Jurkat, Clone E6-1 (cell line): ENCODE measurements around the gene CCDC92.

Experiments used
- DNase-seq: peaks from one replicate; pipeline ENCODE4 v3.0.0-alpha.2; 2011; ENCODE audit warnings: low read depth, low spot score
- H3K4me3 ChIP-seq: 2 replicates; pipeline ENCODE4 v1.5.1; 2011; ENCODE audit warnings: mild to moderate bottlenecking, low read length, control low read depth, moderate library complexity

The CCDC92 gene

GRCh38 chr12:124004233-124004875, 31.7 kb upstream of the CCDC92 start:
- no peak for DNase-seq

GRCh38 chr12:124002654-124003053, 30.0 kb upstream of the CCDC92 start:
- H3K4me3 ChIP-seq = no peak overlapping the region
- DNase-seq = no peak

More at GRCh38 chr12:124004233-124004875, 31.7 kb upstream of the CCDC92 start:
- no peak overlapping the region for H3K4me3 ChIP-seq

GRCh38 chr12:124002021-124002644, 29.5 kb upstream of the CCDC92 start:
- peak; percentile 54 for DNase-seq
- no peak overlapping the region for H3K4me3 ChIP-seq

GRCh38 chr12:124001343-124001742, 28.7 kb upstream of the CCDC92 start:
- H3K4me3 ChIP-seq = no peak overlapping the region
- no peak for DNase-seq

- H3K4me3 ChIP-seq = 0 out of 2 replicates have a peak overlapping the region, but pooled peaks have one; percentile 2
- peak; percentile 61 for DNase-seq
Observed at GRCh38 chr12:124000111-124000510, 27.5 kb upstream of the CCDC92 start.

- H3K4me3 ChIP-seq = no peak overlapping the region
- DNase-seq = no peak
Observed at GRCh38 chr12:123998991-123999359, 26.3 kb upstream of the CCDC92 start.

GRCh38 chr12:123998344-123998990, 25.8 kb upstream of the CCDC92 start:
- H3K4me3 ChIP-seq = no peak overlapping the region; the same call in 1 of the 2 replicates
- peak; percentile 58 for DNase-seq

GRCh38 chr12:123997908-123998307, 25.3 kb upstream of the CCDC92 start:
- no peak for DNase-seq
- H3K4me3 ChIP-seq = no peak overlapping the region

- H3K4me3 ChIP-seq = peak overlapping the region; percentile 12
Observed at GRCh38 chr12:123997033-123997822, 24.6 kb upstream of the CCDC92 start.

GRCh38 chr12:123996581-123996980, 23.9 kb upstream of the CCDC92 start:
- H3K4me3 ChIP-seq = no peak overlapping the region; the same call in 1 of the 2 replicates
- DNase-seq = no peak

More at GRCh38 chr12:123997033-123997822, 24.6 kb upstream of the CCDC92 start:
- peak; percentile 44 for DNase-seq

GRCh38 chr12:123995023-123995748, 22.6 kb upstream of the CCDC92 start:
- no peak overlapping the region for H3K4me3 ChIP-seq
- DNase-seq = peak; percentile 73

GRCh38 chr12:123992118-123992825, 19.6 kb upstream of the CCDC92 start:
- no peak overlapping the region for H3K4me3 ChIP-seq
- no peak for DNase-seq

- H3K4me3 ChIP-seq = no peak overlapping the region
- DNase-seq = no peak
Observed at GRCh38 chr12:123991372-123991951, 18.8 kb upstream of the CCDC92 start.

- no peak for DNase-seq
- H3K4me3 ChIP-seq = no peak overlapping the region
Observed at GRCh38 chr12:123990511-123990910, 17.9 kb upstream of the CCDC92 start.

GRCh38 chr12:123989753-123990152, 17.1 kb upstream of the CCDC92 start:
- no peak overlapping the region for H3K4me3 ChIP-seq
- DNase-seq = no peak

GRCh38 chr12:123989168-123989567, 16.5 kb upstream of the CCDC92 start:
- H3K4me3 ChIP-seq = no peak overlapping the region
- DNase-seq = no peak

GRCh38 chr12:123987022-123987421, 14.4 kb upstream of the CCDC92 start:
- DNase-seq = no peak
- no peak overlapping the region for H3K4me3 ChIP-seq

- H3K4me3 ChIP-seq = no peak overlapping the region
- DNase-seq = no peak
Observed at GRCh38 chr12:123986374-123986965, 13.8 kb upstream of the CCDC92 start.
